Central memory CD8-positive, alpha-beta T cell (primary cell): ENCODE results near the gene HORMAD2.

Source experiments
- ATAC-seq: fragments of 150-1000 bp; cut with Tn5 transposase; replicated peaks from 2 replicates; pipeline ENCODE4 v1.10.0; 2022; ENCODE audit warnings: mild to moderate bottlenecking, moderate FRiP score, moderate number of reproducible peaks; ENCODE audit not compliant: poor library complexity, severe bottlenecking; ENCODE audit errors: extremely low read depth
- DNase-seq, 2 donors: peaks; one replicate each; pipeline ENCODE4 v3.0.0; 2021; ENCODE audit warnings: low spot score in 2 of 2
- H3K27ac Mint-ChIP-seq: one replicate; pipeline ENCODE4 v1.8.0; 2022; ENCODE audit warnings: low read depth, mild to moderate bottlenecking, moderate library complexity, mixed read lengths
- H3K27me3 Mint-ChIP-seq: one replicate; pipeline ENCODE4 v1.8.0; 2022; ENCODE audit warnings: mixed read lengths
- H3K36me3 Mint-ChIP-seq: one replicate; pipeline ENCODE4 v1.8.0; 2022; ENCODE audit warnings: mild to moderate bottlenecking, moderate library complexity, mixed read lengths; ENCODE audit not compliant: insufficient read depth
- H3K4me1 Mint-ChIP-seq: one replicate; pipeline ENCODE4 v1.8.0; 2022; ENCODE audit warnings: mixed read lengths
- H3K4me3 Mint-ChIP-seq: one replicate; pipeline ENCODE4 v1.8.0; 2022; ENCODE audit warnings: mild to moderate bottlenecking, moderate library complexity, mixed read lengths
- H3K9me3 Mint-ChIP-seq: one replicate; pipeline ENCODE4 v1.8.0; 2022; ENCODE audit warnings: mixed read lengths

HORMAD2 gene, protein sequence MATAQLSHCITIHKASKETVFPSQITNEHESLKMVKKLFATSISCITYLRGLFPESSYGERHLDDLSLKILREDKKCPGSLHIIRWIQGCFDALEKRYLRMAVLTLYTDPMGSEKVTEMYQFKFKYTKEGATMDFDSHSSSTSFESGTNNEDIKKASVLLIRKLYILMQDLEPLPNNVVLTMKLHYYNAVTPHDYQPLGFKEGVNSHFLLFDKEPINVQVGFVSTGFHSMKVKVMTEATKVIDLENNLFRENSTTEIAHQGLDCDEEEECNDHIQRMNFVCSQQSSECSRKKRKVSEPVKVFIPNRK

DNA sequence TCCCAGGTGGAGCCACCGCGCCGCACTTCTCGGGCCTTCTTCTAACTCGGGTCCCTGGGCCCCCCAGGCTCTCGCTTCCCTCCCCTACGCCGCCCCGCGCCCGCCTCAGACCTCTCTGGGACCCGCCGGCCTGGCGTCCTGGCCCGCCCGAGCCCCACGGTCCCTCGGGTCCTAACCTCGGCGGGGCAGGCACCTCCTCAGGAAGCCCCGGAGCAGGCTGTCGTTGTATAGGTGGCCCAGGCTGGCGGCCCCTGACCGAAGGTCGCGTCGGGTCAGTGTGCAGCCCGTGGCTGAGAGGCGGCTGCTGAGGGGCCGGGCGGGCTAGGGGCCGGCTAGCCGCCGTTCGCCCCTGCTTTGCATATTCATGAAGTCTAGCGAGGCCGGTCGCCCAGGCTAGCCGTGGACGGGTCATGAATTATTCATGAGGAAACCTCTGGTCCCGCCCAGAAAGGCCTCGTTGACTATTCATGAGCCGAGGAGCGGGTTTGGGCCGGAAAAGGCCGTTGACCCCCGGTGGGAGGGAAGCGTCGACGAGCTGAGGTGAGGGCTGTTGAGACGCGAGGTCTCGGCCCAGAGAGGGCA is at the start of gene HORMAD2:
Gene HORMAD2, plus strand, starts transcription at position 513 of the 582 bp plus-strand sequence. CDS start 13,489 bp downstream, outside the sequence.
- Mint-ChIP-seq H3K4me1 (peaks cover 16% of the 10 kb centered on the region), H3K27me3 (no peaks in the 10 kb centered on the region), H3K9me3 (no peaks in the 10 kb centered on the region), H3K36me3 (peaks cover 1% of the 10 kb centered on the region), H3K27ac (no peak within 1 kb of the TSS), H3K4me3 (no peak within 1 kb of the TSS)
- DNase-seq (no peak), ATAC-seq (no peak)

DNA sequence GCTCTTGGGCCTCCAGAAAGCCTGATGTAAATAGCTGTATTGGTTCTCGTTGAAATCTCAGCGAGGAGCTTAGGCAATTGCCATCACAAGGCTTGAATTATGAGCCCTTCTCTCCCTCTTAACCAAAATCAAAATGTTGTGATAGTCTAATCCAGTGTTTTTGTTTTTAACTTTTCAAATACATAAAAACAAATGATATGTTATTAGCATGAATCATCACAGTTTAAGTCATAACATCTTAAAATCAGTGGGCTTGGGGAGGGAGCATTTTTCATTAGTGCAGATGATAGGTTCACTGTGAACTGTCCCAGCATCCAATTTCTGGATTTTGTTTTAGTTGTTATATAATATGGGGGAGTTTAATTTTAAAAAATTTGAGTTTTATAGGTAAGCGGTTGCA is 48.9 kb upstream of the HORMAD2 start:
- no peak overlapping the region for H3K27ac Mint-ChIP-seq
- H3K4me1 Mint-ChIP-seq = peaks cover 5% of the 10 kb centered on the region
- no peak for ATAC-seq
- peaks cover 14% of the 10 kb centered on the region for H3K36me3 Mint-ChIP-seq
- no peak for DNase-seq
- no peaks in the 10 kb centered on the region for H3K27me3 Mint-ChIP-seq
- H3K9me3 Mint-ChIP-seq = no peaks in the 10 kb centered on the region
- H3K4me3 Mint-ChIP-seq = no peak overlapping the region

DNA sequence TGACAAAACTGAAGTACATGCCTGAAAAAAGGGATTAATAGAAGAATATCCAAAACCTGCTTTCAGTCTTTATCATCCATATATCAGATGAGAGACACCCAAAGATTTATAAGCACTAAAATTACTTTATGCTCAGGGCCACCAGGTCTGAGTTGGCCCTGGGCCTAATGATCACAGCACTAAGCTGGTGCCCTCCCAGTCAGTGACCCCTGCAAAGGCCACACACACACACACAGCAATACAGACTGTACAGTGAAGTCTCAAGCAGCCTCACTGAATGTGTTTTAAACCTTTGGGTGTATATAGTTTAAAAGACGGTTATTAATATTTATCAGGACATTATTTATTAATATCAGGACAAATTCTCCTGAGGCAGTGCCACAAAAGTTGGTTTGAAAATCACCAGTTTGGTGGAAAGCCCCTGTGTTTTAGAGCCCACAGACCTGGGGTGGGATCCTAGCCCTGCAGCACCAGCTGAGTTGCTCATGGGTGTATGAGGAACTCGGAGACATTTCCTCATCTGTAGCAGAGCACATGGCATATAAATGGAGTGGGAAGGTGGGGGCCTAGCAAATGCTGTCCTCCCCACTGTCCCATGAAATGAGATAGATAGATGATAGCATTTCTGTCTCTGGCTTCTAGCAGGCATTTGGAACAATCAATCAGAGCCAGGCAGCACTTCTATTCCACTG is 48.4 kb upstream of the HORMAD2 start:
- peaks cover 12% of the 10 kb centered on the region for H3K36me3 Mint-ChIP-seq
- no peaks in the 10 kb centered on the region for H3K9me3 Mint-ChIP-seq
- H3K4me3 Mint-ChIP-seq = no peak overlapping the region
- H3K4me1 Mint-ChIP-seq = peaks cover 5% of the 10 kb centered on the region
- no peaks in the 10 kb centered on the region for H3K27me3 Mint-ChIP-seq
- DNase-seq = no peak
- H3K27ac Mint-ChIP-seq = no peak overlapping the region
- ATAC-seq = no peak

DNA sequence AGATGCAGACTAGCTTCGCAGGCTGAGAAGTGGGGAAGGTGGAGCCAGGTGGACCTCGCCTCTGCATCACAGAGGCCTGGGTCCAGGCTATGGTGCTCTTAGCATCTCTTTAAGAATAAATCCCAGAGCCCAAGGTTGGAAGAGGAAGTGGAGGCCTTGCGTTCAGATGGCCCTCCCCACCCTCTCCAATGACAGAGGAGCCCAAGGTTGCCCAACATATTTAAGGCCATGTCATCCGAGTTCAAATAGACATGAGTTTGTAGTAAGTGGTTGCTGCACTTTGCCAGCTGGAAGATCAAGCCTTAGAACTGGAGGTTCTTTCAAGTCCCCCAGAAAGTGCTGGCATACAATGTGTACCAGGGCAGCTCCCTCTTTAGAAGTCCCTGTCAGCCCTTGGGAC is 47.1 kb upstream of the HORMAD2 start:
- no peak for DNase-seq
- no peak overlapping the region for H3K27ac Mint-ChIP-seq
- ATAC-seq = no peak
- H3K27me3 Mint-ChIP-seq = no peaks in the 10 kb centered on the region
- H3K9me3 Mint-ChIP-seq = no peaks in the 10 kb centered on the region
- H3K4me3 Mint-ChIP-seq = no peak overlapping the region
- H3K4me1 Mint-ChIP-seq = peaks cover 5% of the 10 kb centered on the region
- peaks cover 8% of the 10 kb centered on the region for H3K36me3 Mint-ChIP-seq

DNA sequence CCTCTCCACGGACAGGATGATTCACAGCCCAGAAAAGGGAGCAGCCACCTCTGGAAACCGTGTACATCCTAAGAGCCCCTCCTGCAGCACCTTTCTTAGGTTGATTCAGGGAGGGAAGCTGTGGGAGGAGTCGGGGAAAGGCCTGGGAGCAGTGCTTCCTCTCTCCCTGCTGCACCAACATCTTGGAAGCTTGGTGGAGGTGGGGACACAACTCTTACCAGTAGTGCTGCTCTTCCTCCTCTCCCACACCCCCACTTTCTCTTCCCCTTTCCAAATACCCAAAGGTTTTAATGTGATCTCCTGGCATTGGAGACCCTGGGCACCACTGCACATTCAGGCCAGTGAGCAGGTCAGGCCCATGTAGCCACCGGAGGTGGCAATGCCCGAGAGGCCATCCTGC is 46.4 kb upstream of the HORMAD2 start:
- Mint-ChIP-seq H3K27me3 (no peaks in the 10 kb centered on the region), H3K27ac (peak overlapping the region; percentile 35), H3K9me3 (no peaks in the 10 kb centered on the region), H3K4me3 (no peak overlapping the region), H3K36me3 (peaks cover 6% of the 10 kb centered on the region), H3K4me1 (peaks cover 2% of the 10 kb centered on the region)
- DNase-seq (no peak), ATAC-seq (no peak)

DNA sequence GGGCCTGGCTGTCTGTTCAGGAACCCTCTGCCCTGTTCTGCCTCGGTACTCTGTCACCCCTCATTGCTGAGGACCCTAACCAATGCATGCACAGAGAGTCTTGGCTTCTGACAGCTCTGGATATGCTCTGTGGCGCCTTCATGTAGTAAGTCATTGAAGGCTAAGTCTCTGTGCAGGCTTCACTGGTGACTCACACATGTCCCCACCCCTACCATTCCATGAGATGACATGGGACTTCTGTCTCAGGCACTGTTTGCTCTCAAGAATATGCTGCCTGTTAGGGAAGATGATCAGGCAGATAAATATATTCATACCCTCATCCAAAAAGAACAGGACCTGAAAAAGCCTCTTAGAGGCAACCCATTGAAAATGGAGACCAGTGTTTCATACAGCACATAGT is 43.6 kb upstream of the HORMAD2 start:
- peaks cover 3% of the 10 kb centered on the region for H3K27me3 Mint-ChIP-seq
- H3K36me3 Mint-ChIP-seq = peaks cover 4% of the 10 kb centered on the region
- DNase-seq = no peak
- H3K4me3 Mint-ChIP-seq = no peak overlapping the region
- H3K4me1 Mint-ChIP-seq = no peaks in the 10 kb centered on the region
- ATAC-seq = no peak
- H3K27ac Mint-ChIP-seq = no peak overlapping the region
- H3K9me3 Mint-ChIP-seq = no peaks in the 10 kb centered on the region

DNA sequence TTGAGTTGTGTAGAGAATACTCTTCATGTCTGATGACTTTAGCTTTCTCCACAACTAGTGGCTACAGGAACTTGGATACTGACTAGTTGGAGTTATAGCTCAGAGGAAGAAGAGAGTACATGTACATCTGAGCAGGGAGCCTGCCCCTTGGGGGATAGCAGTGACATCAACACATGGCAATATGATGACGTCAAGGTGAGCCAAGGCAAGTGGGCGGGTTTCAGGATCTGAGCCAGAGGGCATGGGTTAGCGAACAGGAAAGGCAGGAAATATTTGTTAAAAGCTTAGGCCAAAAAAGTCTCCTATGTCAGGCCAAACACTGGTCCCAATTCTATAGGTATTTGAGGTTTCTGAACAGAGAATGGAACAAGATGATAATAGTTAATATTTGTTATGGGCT is 42.0 kb upstream of the HORMAD2 start:
- no peak for ATAC-seq
- peaks cover 7% of the 10 kb centered on the region for H3K36me3 Mint-ChIP-seq
- no peak overlapping the region for H3K27ac Mint-ChIP-seq
- H3K9me3 Mint-ChIP-seq = no peaks in the 10 kb centered on the region
- H3K4me1 Mint-ChIP-seq = no peaks in the 10 kb centered on the region
- H3K4me3 Mint-ChIP-seq = no peak overlapping the region
- DNase-seq = no peak
- peaks cover 15% of the 10 kb centered on the region for H3K27me3 Mint-ChIP-seq

DNA sequence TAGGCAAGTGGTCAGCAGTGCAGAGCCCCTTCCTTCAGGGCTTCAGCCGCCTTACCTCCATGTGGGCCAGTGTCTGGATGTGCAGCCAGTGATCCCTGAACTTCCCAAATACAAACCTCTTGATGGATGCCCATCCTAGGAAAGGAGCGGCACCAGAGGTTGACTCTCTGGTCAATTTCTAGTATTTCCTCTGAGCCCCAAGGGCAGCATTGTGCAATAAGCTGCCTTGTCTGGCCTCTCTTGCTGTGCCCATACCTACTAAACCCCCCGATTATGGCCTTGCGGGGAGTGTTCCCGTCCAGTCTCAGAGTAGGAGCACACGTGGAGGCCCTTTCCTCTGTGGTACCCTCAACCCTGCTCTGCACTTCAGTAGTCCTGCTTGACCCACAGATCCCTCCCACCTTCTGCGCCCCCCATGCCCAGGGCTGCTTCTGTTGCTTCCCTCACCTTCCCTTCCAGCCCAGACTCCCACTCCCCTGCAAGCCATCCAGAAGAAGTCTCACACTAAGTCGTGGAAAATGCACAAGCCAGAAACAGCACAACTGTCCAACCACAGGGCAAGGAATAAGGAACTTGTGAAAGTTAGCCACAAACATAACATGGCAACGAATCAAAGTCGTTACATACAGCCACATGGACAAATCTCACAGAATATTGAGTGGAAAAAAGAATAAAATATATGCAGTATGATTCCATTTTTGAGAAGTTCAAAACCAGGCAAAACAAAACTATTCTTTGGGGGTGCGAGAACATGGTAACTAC is 39.6 kb upstream of the HORMAD2 start:
- Mint-ChIP-seq H3K9me3 (no peaks in the 10 kb centered on the region), H3K27me3 (peaks cover 19% of the 10 kb centered on the region), H3K4me3 (no peak overlapping the region), H3K36me3 (peaks cover 7% of the 10 kb centered on the region), H3K4me1 (no peaks in the 10 kb centered on the region), H3K27ac (no peak overlapping the region)
- ATAC-seq (no peak), DNase-seq (no peak)

DNA sequence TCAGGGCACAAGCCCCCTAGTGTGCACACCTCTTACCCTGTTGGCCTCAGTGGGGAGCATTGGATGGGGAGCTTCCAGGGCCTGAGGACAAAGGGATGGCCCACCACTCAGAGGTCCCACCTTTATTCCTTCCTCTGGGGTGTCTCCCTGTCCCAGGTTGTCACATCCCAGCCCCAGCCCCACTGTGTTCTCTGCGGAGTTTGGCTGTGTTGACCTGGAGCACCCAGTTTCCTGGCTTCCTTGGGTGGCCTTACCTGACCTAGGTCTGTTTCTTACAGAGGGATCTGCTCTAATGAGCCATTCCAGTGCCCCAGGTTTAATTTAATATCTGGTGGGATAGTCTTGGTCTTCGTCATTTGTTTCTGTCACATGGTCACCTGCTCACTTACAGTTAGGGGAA is 38.8 kb upstream of the HORMAD2 start:
- no peak overlapping the region for H3K27ac Mint-ChIP-seq
- H3K9me3 Mint-ChIP-seq = no peaks in the 10 kb centered on the region
- ATAC-seq (no peak), DNase-seq (no peak)
- peaks cover 6% of the 10 kb centered on the region for H3K4me1 Mint-ChIP-seq
- H3K4me3 Mint-ChIP-seq = no peak overlapping the region
- peaks cover 5% of the 10 kb centered on the region for H3K36me3 Mint-ChIP-seq
- H3K27me3 Mint-ChIP-seq = peaks cover 19% of the 10 kb centered on the region

DNA sequence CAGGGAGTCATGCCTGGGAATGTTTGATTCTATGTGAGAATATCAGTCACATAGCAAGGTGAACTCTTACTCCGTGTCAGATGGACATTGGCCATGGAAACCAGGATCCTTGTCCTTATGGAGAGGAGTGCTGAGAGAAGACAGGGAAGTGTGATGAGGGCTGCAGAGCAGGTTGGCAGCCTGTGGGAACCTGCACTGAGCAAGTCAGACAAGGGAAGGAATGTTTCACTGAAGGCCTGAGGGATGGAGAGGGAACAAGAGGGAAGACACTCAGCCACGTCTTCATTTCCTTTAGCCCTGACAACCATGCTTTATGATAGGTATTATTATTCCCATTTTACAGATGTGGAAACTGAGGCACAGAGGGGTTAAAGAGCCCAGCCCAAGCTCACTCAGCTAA is 38.4 kb upstream of the HORMAD2 start:
- H3K4me3 Mint-ChIP-seq = no peak overlapping the region
- H3K27me3 Mint-ChIP-seq = peaks cover 19% of the 10 kb centered on the region
- DNase-seq = no peak
- ATAC-seq = no peak
- H3K27ac Mint-ChIP-seq = no peak overlapping the region
- H3K9me3 Mint-ChIP-seq = no peaks in the 10 kb centered on the region
- peaks cover 5% of the 10 kb centered on the region for H3K36me3 Mint-ChIP-seq
- peaks cover 10% of the 10 kb centered on the region for H3K4me1 Mint-ChIP-seq

DNA sequence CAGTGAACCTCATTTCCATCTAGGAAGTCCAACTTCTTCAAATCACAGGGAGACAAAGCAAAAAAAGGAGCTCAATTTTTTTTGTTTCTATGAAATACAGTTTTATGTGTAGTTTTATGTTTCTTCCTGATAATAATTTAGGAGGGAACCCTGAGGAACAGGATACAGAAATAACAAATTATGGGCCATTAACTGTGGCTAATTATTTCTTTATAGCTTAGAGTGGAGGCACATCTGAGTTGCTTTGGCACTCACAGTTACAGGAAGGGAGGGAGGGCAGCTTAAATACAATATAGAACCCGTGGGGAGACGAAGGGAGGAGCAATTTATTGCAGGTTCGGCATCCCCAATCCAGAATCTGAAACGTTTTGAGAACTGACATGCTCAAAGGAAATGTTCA is 37.1 kb upstream of the HORMAD2 start:
- Mint-ChIP-seq H3K27me3 (peaks cover 19% of the 10 kb centered on the region), H3K4me1 (peaks cover 16% of the 10 kb centered on the region), H3K36me3 (peaks cover 5% of the 10 kb centered on the region), H3K9me3 (no peaks in the 10 kb centered on the region), H3K4me3 (no peak overlapping the region), H3K27ac (no peak overlapping the region)
- DNase-seq = no peak
- no peak for ATAC-seq

DNA sequence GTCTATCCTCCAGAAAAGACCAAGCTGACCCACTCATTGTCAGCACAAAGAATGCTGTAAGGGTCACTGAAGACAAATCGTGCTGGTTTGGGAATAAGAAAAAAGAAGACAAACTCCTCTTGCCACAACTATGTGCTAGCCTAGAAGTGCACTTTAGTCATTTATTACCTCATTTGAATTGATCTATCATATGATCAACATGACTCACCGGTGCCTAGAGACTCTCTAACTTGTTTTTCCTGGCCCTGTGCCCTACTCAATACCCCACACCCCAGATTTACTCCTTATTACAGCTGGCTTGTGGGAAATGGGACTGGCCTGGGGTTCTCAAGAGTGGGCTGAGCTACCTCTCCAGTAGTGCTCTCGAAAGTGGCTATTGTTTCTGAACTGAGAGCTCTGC is 35.9 kb upstream of the HORMAD2 start:
- no peak overlapping the region for H3K4me3 Mint-ChIP-seq
- H3K27me3 Mint-ChIP-seq = peaks cover 19% of the 10 kb centered on the region
- H3K36me3 Mint-ChIP-seq = peaks cover 7% of the 10 kb centered on the region
- no peak overlapping the region for H3K27ac Mint-ChIP-seq
- DNase-seq = no peak
- H3K4me1 Mint-ChIP-seq = peaks cover 16% of the 10 kb centered on the region
- H3K9me3 Mint-ChIP-seq = no peaks in the 10 kb centered on the region
- no peak for ATAC-seq
